Activated T-helper 2 cell treated with anti-CD3 and anti-CD28 coated beads, Interferon-gamma antibody, Interleukin-2, Interleukin-4, amounts not matched to agents 10 μg/mL and 5 μg/mL and 100 μg/mL, durations not matched to agents 14 hours and 24 hours and 36 hours (primary cell): ENCODE measurements around the gene NCAPD2. TPM values are rescaled to one million over a fixed set of nuclear protein-coding genes. Genes with fewer than 3 reads are reported as not detected.

Experiments used
- DNase-seq: peaks from one replicate; pipeline ENCODE4 v3.0.0; 2021; ENCODE audit warnings: low spot score
- H3K27ac Mint-ChIP-seq: one replicate; pipeline ENCODE4 v1.8.0; 2021; ENCODE audit warnings: mixed read lengths
- H3K27me3 Mint-ChIP-seq: one replicate; pipeline ENCODE4 v1.8.0; 2021; ENCODE audit warnings: low read depth, mixed read lengths
- H3K36me3 Mint-ChIP-seq: one replicate; pipeline ENCODE4 v1.8.0; 2021; ENCODE audit warnings: low read depth, mixed read lengths
- H3K4me1 Mint-ChIP-seq: one replicate; pipeline ENCODE4 v1.8.0; 2021; ENCODE audit warnings: low read depth, mixed read lengths
- H3K4me3 Mint-ChIP-seq: one replicate; pipeline ENCODE4 v1.8.0; 2021; ENCODE audit warnings: low read depth, mild to moderate bottlenecking, moderate library complexity, mixed read lengths
- H3K9me3 Mint-ChIP-seq: one replicate; pipeline ENCODE4 v1.8.0; 2021; ENCODE audit warnings: mixed read lengths
- intact Hi-C: fragments of 100-400 bp; cut with micrococcal nuclease; formaldehyde crosslinking; loops from one replicate; pipeline ENCODE4 v1.15.1; 2023
- total RNA-seq: library from RNA; stranded (reverse); gene quantifications from 2 replicates; pipeline ENCODE4 v1.2.3, GENCODE V29; 2022

Gene NCAPD2
- 114 and 120 TPM in 2 replicates for total RNA-seq

GRCh38 chr12:6493497-6494257, at the start of gene NCAPD2:
Gene NCAPD2, plus strand, starts transcription at chr12:6494102. Its CDS starts 997 bp downstream, at chr12:6495099.
- H3K27me3 Mint-ChIP-seq = no peaks in the 10 kb centered on the region
- no peaks in the 10 kb centered on the region for H3K9me3 Mint-ChIP-seq
- DNase-seq = peak; percentile 97
- H3K36me3 Mint-ChIP-seq = peaks cover 58% of the 10 kb centered on the region
- H3K27ac Mint-ChIP-seq = peak within 1 kb of the TSS; percentile 97
- peaks cover 29% of the 10 kb centered on the region for H3K4me1 Mint-ChIP-seq
- H3K4me3 Mint-ChIP-seq = peak within 1 kb of the TSS; percentile 93
- intact Hi-C loops = loop anchor here (1.0 to 5.0 kb wide), 8 partner anchors 23 to 359 kb away; partner anchors contain the start of genes CDCA3, CHD4, GAPDH and ING4

DNA sequence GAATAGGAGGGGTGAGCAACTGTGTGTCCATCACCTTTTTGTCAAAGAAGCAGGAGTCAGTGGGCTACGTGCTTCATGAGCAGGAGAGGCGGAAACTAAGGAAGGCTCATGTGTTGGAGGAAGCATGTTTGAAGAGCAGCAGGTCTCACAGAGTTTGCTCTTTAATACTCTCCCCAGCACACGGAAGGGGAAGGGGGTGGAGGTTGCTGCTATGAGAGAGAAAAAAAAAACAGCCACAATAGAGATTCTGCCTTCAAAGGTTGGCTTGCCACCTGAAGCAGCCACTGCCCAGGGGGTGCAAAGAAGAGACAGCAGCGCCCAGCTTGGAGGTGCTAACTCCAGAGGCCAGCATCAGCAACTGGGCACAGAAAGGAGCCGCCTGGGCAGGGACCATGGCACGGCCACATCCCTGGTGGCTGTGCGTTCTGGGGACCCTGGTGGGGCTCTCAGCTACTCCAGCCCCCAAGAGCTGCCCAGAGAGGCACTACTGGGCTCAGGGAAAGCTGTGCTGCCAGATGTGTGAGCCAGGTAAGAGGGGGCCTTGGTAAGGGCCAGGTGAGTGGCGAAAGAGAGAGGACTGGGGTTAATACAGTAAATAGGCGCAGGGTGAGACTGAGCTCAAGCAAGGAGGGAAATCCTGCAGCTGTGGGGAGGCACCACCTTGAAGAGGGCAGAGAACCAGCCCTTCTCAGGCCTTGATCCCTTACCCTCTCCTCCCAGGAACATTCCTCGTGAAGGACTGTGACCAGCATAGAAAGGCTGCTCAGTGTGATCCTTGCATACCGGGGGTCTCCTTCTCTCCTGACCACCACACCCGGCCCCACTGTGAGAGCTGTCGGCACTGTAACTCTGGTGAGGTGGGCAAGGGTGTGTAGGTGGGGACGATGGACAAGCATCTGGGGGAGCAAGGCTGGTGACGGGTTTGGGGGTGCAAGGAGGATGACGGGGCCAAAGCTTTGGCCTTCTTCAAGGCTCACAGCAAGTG, 48.9 kb upstream of the NCAPD2 start, which contains the start of gene CD27:
Gene CD27 (plus strand): TSS at position 252 of the 985 bp plus-strand sequence. CDS start 141 bp downstream, at position 393.
- H3K9me3 Mint-ChIP-seq = no peaks in the 10 kb centered on the region
- peak within 1 kb of the TSS; percentile 91 for H3K27ac Mint-ChIP-seq
- intact Hi-C loops = loop anchor here (2.0 kb wide), 1 partner anchor 18 kb away; no protein-coding TSS in a partner anchor
- H3K27me3 Mint-ChIP-seq = no peaks in the 10 kb centered on the region
- peaks cover 27% of the 10 kb centered on the region for H3K36me3 Mint-ChIP-seq
- no peak for DNase-seq
- peaks cover 56% of the 10 kb centered on the region for H3K4me1 Mint-ChIP-seq
- H3K4me3 Mint-ChIP-seq = peak within 1 kb of the TSS; percentile 87

GRCh38 chr12:6450091-6450868, 43.6 kb upstream of the NCAPD2 start:
- intact Hi-C loops = no loop called here
- no peaks in the 10 kb centered on the region for H3K27me3 Mint-ChIP-seq
- H3K4me1 Mint-ChIP-seq = peaks cover 60% of the 10 kb centered on the region
- H3K4me3 Mint-ChIP-seq = peak overlapping the region; percentile 92
- peaks cover 65% of the 10 kb centered on the region for H3K36me3 Mint-ChIP-seq
- no peaks in the 10 kb centered on the region for H3K9me3 Mint-ChIP-seq
- DNase-seq = no peak
- H3K27ac Mint-ChIP-seq = peak overlapping the region; percentile 92

DNA sequence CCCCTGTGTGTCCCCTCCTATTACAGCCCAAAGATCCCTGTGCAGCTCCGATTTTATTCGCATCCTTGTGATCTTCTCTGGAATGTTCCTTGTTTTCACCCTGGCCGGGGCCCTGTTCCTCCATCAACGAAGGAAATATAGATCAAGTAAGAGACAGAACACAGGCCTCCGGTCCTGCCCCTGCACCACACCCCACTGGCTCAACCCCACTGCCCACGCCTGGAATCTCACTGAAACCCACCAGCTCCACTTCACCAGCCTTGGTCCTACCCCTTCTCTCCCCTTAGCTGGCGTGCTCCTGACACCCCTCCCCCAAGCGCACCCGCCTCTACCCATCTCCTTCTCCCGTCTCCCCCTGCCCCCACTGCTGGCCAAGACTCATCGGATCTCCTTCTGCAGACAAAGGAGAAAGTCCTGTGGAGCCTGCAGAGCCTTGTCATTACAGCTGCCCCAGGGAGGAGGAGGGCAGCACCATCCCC, 43.0 kb upstream of the NCAPD2 start:
- H3K36me3 Mint-ChIP-seq = peaks cover 65% of the 10 kb centered on the region
- DNase-seq = no peak
- H3K27ac Mint-ChIP-seq = peak overlapping the region; percentile 92
- intact Hi-C loops = loop anchor here (1.0 kb wide), 1 partner anchor 8 kb away; no protein-coding TSS in a partner anchor
- H3K27me3 Mint-ChIP-seq = no peaks in the 10 kb centered on the region
- H3K4me3 Mint-ChIP-seq = peak overlapping the region; percentile 92
- H3K4me1 Mint-ChIP-seq = peaks cover 58% of the 10 kb centered on the region
- H3K9me3 Mint-ChIP-seq = no peaks in the 10 kb centered on the region

GRCh38 chr12:6451348-6452244, 42.3 kb upstream of the NCAPD2 start, which contains the start of gene TAPBPL:
Gene TAPBPL, plus strand, starts transcription at chr12:6452042. Its CDS starts 207 bp downstream, at chr12:6452249.
- DNase-seq = peak; percentile 78
- peaks cover 54% of the 10 kb centered on the region for H3K4me1 Mint-ChIP-seq
- no peaks in the 10 kb centered on the region for H3K9me3 Mint-ChIP-seq
- H3K4me3 Mint-ChIP-seq = peak within 1 kb of the TSS; percentile 92
- no peaks in the 10 kb centered on the region for H3K27me3 Mint-ChIP-seq
- peak within 1 kb of the TSS; percentile 92 for H3K27ac Mint-ChIP-seq
- peaks cover 67% of the 10 kb centered on the region for H3K36me3 Mint-ChIP-seq
- intact Hi-C loops = loop anchor here (1.0 to 2.0 kb wide), 5 partner anchors 8 to 42 kb away; partner anchors contain the start of gene MRPL51

DNA sequence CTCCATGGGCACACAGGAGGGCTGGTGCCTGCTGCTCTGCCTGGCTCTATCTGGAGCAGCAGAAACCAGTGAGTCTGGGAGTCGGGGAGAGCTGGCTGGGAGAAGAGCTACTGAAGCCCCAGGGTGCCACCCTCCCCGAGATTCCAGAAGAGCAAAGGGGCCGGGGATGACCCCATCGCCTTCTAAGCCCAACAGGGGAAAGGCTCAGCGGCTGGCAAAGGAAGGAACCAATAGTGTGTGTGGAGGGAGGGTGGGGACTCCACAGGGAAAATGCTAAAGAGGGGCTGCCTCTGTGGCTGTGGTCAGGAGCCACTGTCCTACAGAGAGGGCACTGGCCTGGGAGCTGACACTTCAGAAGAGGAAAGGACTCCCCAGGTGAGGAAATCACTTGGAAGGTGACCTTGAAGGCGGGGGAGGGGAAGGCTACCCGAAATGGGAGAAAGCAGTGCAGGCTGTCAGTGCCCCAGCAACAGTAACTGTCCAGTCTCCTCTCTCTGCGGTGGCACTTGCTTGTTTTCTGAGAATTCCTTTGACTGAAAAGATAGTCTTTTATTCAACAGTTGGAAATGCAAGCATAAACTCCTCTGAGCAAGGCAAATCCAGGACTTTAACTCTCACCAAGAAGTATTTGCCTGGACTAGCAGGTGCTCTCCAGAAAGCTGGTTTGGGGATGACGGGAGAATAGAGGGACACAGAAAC, 41.5 kb upstream of the NCAPD2 start:
- DNase-seq = no peak
- peaks cover 68% of the 10 kb centered on the region for H3K36me3 Mint-ChIP-seq

GRCh38 chr12:6452944-6453630, 40.8 kb upstream of the NCAPD2 start:
- peaks cover 66% of the 10 kb centered on the region for H3K36me3 Mint-ChIP-seq
- intact Hi-C loops = loop anchor here (1.0 to 2.0 kb wide), 4 partner anchors 9 to 40 kb away; partner anchors contain the start of gene MRPL51
- peaks cover 48% of the 10 kb centered on the region for H3K4me1 Mint-ChIP-seq
- no peaks in the 10 kb centered on the region for H3K27me3 Mint-ChIP-seq
- H3K4me3 Mint-ChIP-seq = peak overlapping the region; percentile 92
- DNase-seq = no peak
- H3K27ac Mint-ChIP-seq = peak overlapping the region; percentile 92
- no peaks in the 10 kb centered on the region for H3K9me3 Mint-ChIP-seq

More for the DNA sequence above, 41.5 kb upstream of the NCAPD2 start:
- Mint-ChIP-seq H3K27me3 (no peaks in the 10 kb centered on the region), H3K9me3 (no peaks in the 10 kb centered on the region), H3K4me3 (peak overlapping the region; percentile 92), H3K4me1 (peaks cover 53% of the 10 kb centered on the region), H3K27ac (peak overlapping the region; percentile 92)
- intact Hi-C loops = loop anchor here (1.0 to 2.0 kb wide), 4 partner anchors 10 to 41 kb away; partner anchors contain the start of gene MRPL51

- Mint-ChIP-seq H3K4me1 (peaks cover 59% of the 10 kb centered on the region), H3K27ac (peak overlapping the region; percentile 35), H3K9me3 (no peaks in the 10 kb centered on the region), H3K27me3 (no peaks in the 10 kb centered on the region), H3K36me3 (peaks cover 92% of the 10 kb centered on the region), H3K4me3 (no peak overlapping the region)
- DNase-seq = no peak
- intact Hi-C loops = no loop called here
Measured at GRCh38 chr12:6457220-6457945, 36.5 kb upstream of the NCAPD2 start.

- DNase-seq = no peak
- intact Hi-C loops = no loop called here
- peaks cover 92% of the 10 kb centered on the region for H3K36me3 Mint-ChIP-seq
- H3K4me3 Mint-ChIP-seq = no peak overlapping the region
- peaks cover 61% of the 10 kb centered on the region for H3K4me1 Mint-ChIP-seq
- H3K9me3 Mint-ChIP-seq = no peaks in the 10 kb centered on the region
- peak overlapping the region; percentile 56 for H3K27ac Mint-ChIP-seq
- H3K27me3 Mint-ChIP-seq = no peaks in the 10 kb centered on the region
Measured at GRCh38 chr12:6458281-6459003, 35.5 kb upstream of the NCAPD2 start.
